CD14-positive monocyte (primary cell): ENCODE results near the gene KCNS3. TPM values are rescaled to one million over a fixed set of nuclear protein-coding genes. Genes with fewer than 3 reads are reported as not detected.

ENCODE experiments used
- DNase-seq, 3 donors: peaks; one replicate each; pipeline ENCODE4 v3.0.0-alpha.2; 2011 to 2022
- H2AFZ ChIP-seq: 2 replicates; pipeline ENCODE4 v1.6.0; 2012; ENCODE audit warnings: mild to moderate bottlenecking, low read depth, low read length, inconsistent platforms; ENCODE audit not compliant: insufficient read depth, poor library complexity, severe bottlenecking
- H3K27ac ChIP-seq, 2 donors: 1 replicate in 1 of 2; 2 replicates in 1 of 2; pipeline ENCODE4 v1.5.1; 2012 to 2013; ENCODE audit warnings: low read length in 2 of 2, control low read depth in 1 of 2, inconsistent platforms in 1 of 2, low read depth in 1 of 2, mild to moderate bottlenecking in 1 of 2
- H3K27me3 ChIP-seq, 2 donors: one replicate each; pipeline versions ENCODE4 v1.6.0 to v1.6.1; 2011 to 2013; ENCODE audit warnings: low read length in 2 of 2; ENCODE audit not compliant: control insufficient read depth in 2 of 2, insufficient read depth in 2 of 2
- H3K36me3 ChIP-seq, 2 donors: replicated peaks in 1 of 2; 1 replicate in 1 of 2; 2 replicates in 1 of 2; pipeline versions ENCODE4 v1.5.1 to v1.6.1; 2012 to 2013; ENCODE audit warnings: low read length in 2 of 2, control low read depth in 1 of 2, inconsistent platforms in 1 of 2, mild to moderate bottlenecking in 1 of 2; ENCODE audit not compliant: insufficient read depth in 2 of 2, control insufficient read depth in 1 of 2
- H3K4me1 ChIP-seq, 2 donors: 1 replicate in 1 of 2; 2 replicates in 1 of 2; pipeline versions ENCODE4 v1.5.1 to v1.6.1; 2012 to 2013; ENCODE audit warnings: low read length in 2 of 2, control low read depth in 1 of 2, inconsistent platforms in 1 of 2, mild to moderate bottlenecking in 1 of 2, moderate library complexity in 1 of 2; ENCODE audit not compliant: insufficient read depth in 2 of 2, control insufficient read depth in 1 of 2
- H3K4me2 ChIP-seq: replicated peaks from 2 replicates; pipeline ENCODE3; 2012; ENCODE audit warnings: low read length, moderate library complexity, mild to moderate bottlenecking; ENCODE audit not compliant: poor library complexity, severe bottlenecking; ENCODE audit errors: extremely low read depth
- H3K4me3 ChIP-seq, 3 experiments: fragments of 200-600 bp in 1 of 3; sonication (generic) in 1 of 3; replicated peaks in 1 of 3; 1 replicate in 2 of 3; 2 replicates in 1 of 3; pipeline ENCODE4 v1.5.1; 2011 to 2013; ENCODE audit warnings: low read length in 3 of 3, mild to moderate bottlenecking in 3 of 3, control low read depth in 2 of 3, low read depth in 2 of 3, inconsistent platforms in 1 of 3, moderate library complexity in 1 of 3
- H3K79me2 ChIP-seq: 2 replicates; pipeline ENCODE4 v1.6.0; 2012; ENCODE audit warnings: mild to moderate bottlenecking, control low read depth, inconsistent platforms, low read length, moderate library complexity; ENCODE audit not compliant: insufficient read depth
- H3K9ac ChIP-seq: 2 replicates; pipeline ENCODE4 v1.6.0; 2017; ENCODE audit warnings: low read length, mild to moderate bottlenecking; ENCODE audit not compliant: insufficient read depth, poor library complexity, severe bottlenecking
- H3K9me3 ChIP-seq, 2 donors: replicated peaks in 1 of 2; 1 replicate in 1 of 2; 2 replicates in 1 of 2; pipeline versions ENCODE4 v1.5.1 to v1.6.1; 2012 to 2013; ENCODE audit warnings: low read length in 2 of 2, control low read depth in 1 of 2; ENCODE audit not compliant: control insufficient read depth in 1 of 2, insufficient read depth in 1 of 2
- H4K20me1 ChIP-seq: 2 replicates; pipeline ENCODE4 v1.6.0; 2012; ENCODE audit warnings: mild to moderate bottlenecking, low read length, control low read depth, moderate library complexity; ENCODE audit not compliant: insufficient read depth
- H3K27ac Mint-ChIP-seq, 7 donors: one replicate each; pipeline ENCODE4 v1.8.0; 2020; ENCODE audit warnings: mild to moderate bottlenecking in 7 of 7, mixed read lengths in 7 of 7, moderate library complexity in 6 of 7, inconsistent platforms in 2 of 7
- H3K27me3 Mint-ChIP-seq, 3 donors: one replicate each; pipeline ENCODE4 v1.8.0; 2021 to 2022; ENCODE audit warnings: low read depth in 3 of 3, mild to moderate bottlenecking in 3 of 3, mixed read lengths in 3 of 3, moderate library complexity in 3 of 3, inconsistent platforms in 1 of 3
- H3K36me3 Mint-ChIP-seq, 2 donors: one replicate each; pipeline ENCODE4 v1.8.0; 2020; ENCODE audit warnings: mixed read lengths in 2 of 2, inconsistent platforms in 1 of 2, mild to moderate bottlenecking in 1 of 2
- H3K4me1 Mint-ChIP-seq: one replicate; pipeline ENCODE4 v1.8.0; 2020; ENCODE audit warnings: mild to moderate bottlenecking, mixed read lengths
- H3K4me3 Mint-ChIP-seq, 2 donors: one replicate each; pipeline ENCODE4 v1.8.0; 2020; ENCODE audit warnings: mild to moderate bottlenecking in 2 of 2, mixed read lengths in 2 of 2, moderate library complexity in 1 of 2
- H3K9me3 Mint-ChIP-seq, 7 donors: one replicate each; pipeline ENCODE4 v1.8.0; 2020 to 2022; ENCODE audit warnings: mixed read lengths in 7 of 7, mild to moderate bottlenecking in 6 of 7, moderate library complexity in 6 of 7, inconsistent platforms in 2 of 7
- WGBS: methylation state at CpG from one replicate; pipeline ENCODE4 v1.1.5; 2013; ENCODE audit warnings: missing lambda C conversion rate; ENCODE audit not compliant: insufficient coverage; 5-methylcytosine and 5-hydroxymethylcytosine counted together
- intact Hi-C, 2 donors: fragments of 100-400 bp; cut with micrococcal nuclease; formaldehyde crosslinking; loops; one replicate each; pipeline versions ENCODE4 v1.15.0 to v1.15.1; 2023
- polyA plus RNA-seq, 3 donors: library from polyadenylated mRNA; depleted of rRNA in 1 of 3; unstranded in 2 of 3; stranded (reverse) in 1 of 3; fragments of 300-500 nt in 2 of 3; fragments of >200 nt in 1 of 3; fragmentation: Illumina TruSeq in 2 of 3; gene quantifications; 1 replicate in 2 of 3; 2 replicates in 1 of 3; pipeline ENCODE4 v1.2.3, GENCODE V29; 2012 to 2021
- TF ChIP-seq, protein P1 (sequence below): fragments of 200-600 bp; IDR thresholded peaks from one replicate; pipeline ENCODE4 v1.8.0; 2022; ENCODE audit warnings: antibody characterized with exemption, mild to moderate bottlenecking

The KCNS3 gene
- polyA plus RNA-seq, 3 donors = not detected

DNA sequence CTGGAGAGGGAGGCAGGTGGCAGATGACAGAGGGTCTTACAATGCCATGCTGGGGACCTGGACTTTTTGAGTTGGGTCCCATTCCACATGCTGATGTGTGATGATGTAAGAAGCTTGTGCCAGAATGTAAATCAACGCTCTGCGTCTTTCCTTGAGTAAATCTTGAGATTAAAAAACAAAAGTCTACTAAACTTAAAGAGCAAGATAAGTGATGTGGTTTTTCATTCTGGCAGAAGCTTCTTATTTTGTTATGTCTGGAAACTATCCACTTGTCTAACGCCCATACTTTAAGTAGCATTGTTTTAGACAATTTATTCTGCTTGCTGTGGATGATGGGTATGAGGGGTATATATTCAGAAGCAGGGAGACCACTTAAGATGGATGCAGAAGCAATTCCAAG is 94.5 kb downstream of the KCNS3 start:
- Mint-ChIP-seq H3K27me3 (peaks cover 1 to 5% (median 3%) of the 10 kb centered on the region in 3 donors), H3K4me1 (no peaks in the 10 kb centered on the region), H3K27ac (no peak overlapping the region), H3K9me3 (no peaks in the 10 kb centered on the region), H3K4me3 (no peak overlapping the region), H3K36me3 (no peaks in the 10 kb centered on the region)
- Histone ChIP-seq H3K9me3 (no peaks in the 10 kb centered on the region), H3K9ac (no peak overlapping the region), H3K27me3 (no peaks in the 10 kb centered on the region), H3K4me3 (no peak overlapping the region), H3K27ac (no peak overlapping the region), H3K36me3 (no peaks in the 10 kb centered on the region), H3K4me2 (no peak overlapping the region), H2AFZ (no peak overlapping the region), H3K79me2 (no peaks in the 10 kb centered on the region), H3K4me1 (no peaks in the 10 kb centered on the region), H4K20me1 (no peaks in the 10 kb centered on the region)
- WGBS = 100% methylated on average over 1 of the region's 3 CpGs
- intact Hi-C loops = no loop called here
- no peak for DNase-seq
- TF ChIP-seq, protein P1, sequence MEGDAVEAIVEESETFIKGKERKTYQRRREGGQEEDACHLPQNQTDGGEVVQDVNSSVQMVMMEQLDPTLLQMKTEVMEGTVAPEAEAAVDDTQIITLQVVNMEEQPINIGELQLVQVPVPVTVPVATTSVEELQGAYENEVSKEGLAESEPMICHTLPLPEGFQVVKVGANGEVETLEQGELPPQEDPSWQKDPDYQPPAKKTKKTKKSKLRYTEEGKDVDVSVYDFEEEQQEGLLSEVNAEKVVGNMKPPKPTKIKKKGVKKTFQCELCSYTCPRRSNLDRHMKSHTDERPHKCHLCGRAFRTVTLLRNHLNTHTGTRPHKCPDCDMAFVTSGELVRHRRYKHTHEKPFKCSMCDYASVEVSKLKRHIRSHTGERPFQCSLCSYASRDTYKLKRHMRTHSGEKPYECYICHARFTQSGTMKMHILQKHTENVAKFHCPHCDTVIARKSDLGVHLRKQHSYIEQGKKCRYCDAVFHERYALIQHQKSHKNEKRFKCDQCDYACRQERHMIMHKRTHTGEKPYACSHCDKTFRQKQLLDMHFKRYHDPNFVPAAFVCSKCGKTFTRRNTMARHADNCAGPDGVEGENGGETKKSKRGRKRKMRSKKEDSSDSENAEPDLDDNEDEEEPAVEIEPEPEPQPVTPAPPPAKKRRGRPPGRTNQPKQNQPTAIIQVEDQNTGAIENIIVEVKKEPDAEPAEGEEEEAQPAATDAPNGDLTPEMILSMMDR = no peak

DNA sequence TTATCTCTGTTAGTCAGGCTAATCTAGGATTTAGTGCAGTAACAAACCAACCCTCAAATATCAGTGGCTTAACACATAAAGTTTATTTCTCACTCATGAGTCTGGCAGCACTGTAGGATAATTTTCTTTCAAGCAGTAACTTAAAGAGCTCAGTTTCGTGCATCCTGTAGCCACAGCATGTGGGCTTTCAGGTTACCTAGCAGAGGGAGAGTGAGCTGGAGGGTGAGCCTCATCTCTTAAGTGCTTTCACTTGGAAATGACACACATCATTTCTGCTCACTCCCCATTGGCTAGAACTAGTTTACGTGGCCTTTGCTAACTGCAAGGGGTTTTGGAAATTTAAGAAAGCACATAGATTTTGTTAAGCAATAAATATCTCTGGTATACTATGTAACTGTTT is 96.9 kb downstream of the KCNS3 start:
- peaks cover 0 to 4% (median 1%) of the 10 kb centered on the region in 3 donors for H3K27me3 Mint-ChIP-seq
- WGBS = no CpG with 5 or more reads among the region's 2 CpGs

More for the DNA sequence above, 96.9 kb downstream of the KCNS3 start:
- H3K4me2 ChIP-seq = no peak overlapping the region
- H2AFZ ChIP-seq = no peak overlapping the region
- no peaks in the 10 kb centered on the region for H3K27me3 ChIP-seq
- H3K9me3 Mint-ChIP-seq = no peaks in the 10 kb centered on the region
- no peak overlapping the region for H3K4me3 ChIP-seq
- no peaks in the 10 kb centered on the region for H3K9me3 ChIP-seq
- H3K4me1 ChIP-seq = no peaks in the 10 kb centered on the region
- no peaks in the 10 kb centered on the region for H3K36me3 ChIP-seq
- no peaks in the 10 kb centered on the region for H4K20me1 ChIP-seq
- H3K27ac Mint-ChIP-seq = no peak overlapping the region
- intact Hi-C loops = no loop called here
- H3K27ac ChIP-seq = no peak overlapping the region
- DNase-seq = no peak
- H3K9ac ChIP-seq = no peak overlapping the region
- TF ChIP-seq, protein P1 = no peak
- no peaks in the 10 kb centered on the region for H3K79me2 ChIP-seq
- no peaks in the 10 kb centered on the region for H3K4me1 Mint-ChIP-seq
- H3K36me3 Mint-ChIP-seq = no peaks in the 10 kb centered on the region
- no peak overlapping the region for H3K4me3 Mint-ChIP-seq
